ENCODE measurements around the gene CNDP1.

GRCh38 chr18:74500372-74500771 lies 33.9 kb upstream of the CNDP1 start:
- no peak for TF ChIP-seq CTCF (IDR thresholded peaks at IDR 0.05; ENCODE audit: insufficient read depth, low read depth, low read length)
- TF ChIP-seq EZH2 (IDR thresholded peaks at IDR 0.05; ENCODE audit: insufficient read depth, low read length) = no peak
